HG03097 (cell line): ENCODE measurements around the gene TSPY9.
"Not testable (repeated sequence)": the region's sequence is repeated elsewhere in the genome, so short reads cannot be mapped to it uniquely, and the experiment has no call there.

Source experiments
- ATAC-seq: cut with Tn5 transposase; IDR thresholded peaks from one replicate; pipeline ENCODE4 v1.9.1; 2021; ENCODE audit not compliant: unreplicated experiment, low FRiP score

The TSPY9 gene

GRCh38 chrY:9486967-9487366 lies at the start of gene TSPY9:
TSS of gene TSPY9 (plus strand) at chrY:9487267. CDS start at chrY:9487313, 46 bp downstream.
- not testable (repeated sequence) for ATAC-seq

- not testable (repeated sequence) for ATAC-seq
These were observed 20.4 kb upstream of the TSPY9 start, which contains the start of gene TSPY1 for GRCh38 chrY:9466655-9467054. TSS of gene TSPY1 (plus strand) at chrY:9466955. CDS start at chrY:9467001, 46 bp downstream.

- ATAC-seq = not testable (repeated sequence)
These were observed 17.3 kb downstream of the TSPY9 start for GRCh38 chrY:9504396-9504795.

- ATAC-seq = not testable (repeated sequence)
These were observed 29.2 kb downstream of the TSPY9 start for GRCh38 chrY:9516287-9516686.

GRCh38 chrY:9527580-9527979 lies 40.5 kb downstream of the TSPY9 start, which contains the start of gene TSPY10:
TSS of gene TSPY10 (plus strand) at chrY:9527880. CDS start at chrY:9527926, 46 bp downstream.
- ATAC-seq = not testable (repeated sequence)
